Activated T-cell treated with anti-CD3 and anti-CD28 coated beads for 48 hours (primary cell): ENCODE data around the gene COL1A2.

Experiments
- DNase-seq: peaks from one replicate; pipeline ENCODE4 v3.0.0-alpha.2; 2020; ENCODE audit warnings: low read depth

Gene COL1A2

GRCh38 chr7:94394437-94395140, at the start of gene COL1A2:
Gene COL1A2 (plus strand): TSS chr7:94394895. CDS start chr7:94395032, 137 bp downstream.
- DNase-seq = no peak

DNA sequence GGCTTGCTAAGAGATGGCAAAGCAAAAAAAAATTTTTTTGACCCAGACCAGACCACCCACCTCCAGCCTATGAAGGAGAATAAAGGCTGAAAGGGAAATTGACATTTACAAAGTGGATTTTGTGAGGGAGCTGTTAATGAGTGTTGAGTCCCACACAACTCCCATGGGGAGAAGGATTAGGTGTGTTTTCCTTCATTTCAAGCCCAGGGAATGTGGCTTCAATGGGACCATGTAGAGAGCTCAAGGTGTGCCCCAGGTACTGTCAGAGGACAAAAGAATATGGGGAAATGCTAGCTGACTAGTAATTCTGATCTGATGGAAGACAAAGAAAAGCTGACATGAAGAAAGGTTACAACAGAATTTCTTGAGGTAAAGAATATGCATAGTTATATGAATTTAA, 48.8 kb upstream of the COL1A2 start:
- DNase-seq = no peak

DNA sequence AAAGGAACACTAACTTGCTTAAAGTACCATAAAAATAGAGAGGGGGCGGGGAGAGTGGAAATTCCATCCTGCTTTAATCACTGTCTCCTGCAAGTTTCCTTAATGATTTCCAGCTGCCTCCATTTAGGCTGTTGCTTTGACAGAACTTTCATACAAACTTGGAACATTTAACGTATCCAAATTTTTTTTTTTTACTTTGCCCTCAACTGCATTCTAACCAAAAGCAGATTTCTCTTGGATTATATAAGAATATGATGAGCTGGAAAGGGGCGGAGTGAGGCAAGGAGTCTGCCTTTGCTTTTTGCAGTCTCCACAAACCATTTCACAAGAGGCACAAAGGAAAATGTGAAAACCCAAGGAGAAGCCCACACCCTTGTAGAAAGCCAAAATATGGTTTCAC, 46.6 kb upstream of the COL1A2 start:
- no peak for DNase-seq

DNA sequence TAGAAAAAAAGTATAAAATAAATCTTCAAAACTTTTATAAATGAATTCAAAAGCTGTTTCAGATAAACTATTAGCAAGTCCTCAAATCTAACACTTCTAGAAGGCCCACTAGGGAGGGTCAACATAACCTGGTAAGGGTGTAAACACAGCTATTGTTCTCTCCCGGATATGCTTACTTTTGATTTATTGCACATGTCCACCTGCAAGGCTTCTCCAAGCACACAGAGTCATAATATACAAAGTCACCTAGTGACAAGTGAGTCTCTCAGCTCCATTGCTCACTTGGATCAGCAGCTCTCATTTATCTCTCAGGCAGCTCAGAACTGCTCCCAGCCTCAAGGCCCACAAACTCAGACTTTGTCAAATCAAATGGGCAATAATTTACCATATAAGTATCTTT, 44.0 kb upstream of the COL1A2 start:
- no peak for DNase-seq

GRCh38 chr7:94351703-94352102, 43.0 kb upstream of the COL1A2 start:
- DNase-seq = no peak

DNA sequence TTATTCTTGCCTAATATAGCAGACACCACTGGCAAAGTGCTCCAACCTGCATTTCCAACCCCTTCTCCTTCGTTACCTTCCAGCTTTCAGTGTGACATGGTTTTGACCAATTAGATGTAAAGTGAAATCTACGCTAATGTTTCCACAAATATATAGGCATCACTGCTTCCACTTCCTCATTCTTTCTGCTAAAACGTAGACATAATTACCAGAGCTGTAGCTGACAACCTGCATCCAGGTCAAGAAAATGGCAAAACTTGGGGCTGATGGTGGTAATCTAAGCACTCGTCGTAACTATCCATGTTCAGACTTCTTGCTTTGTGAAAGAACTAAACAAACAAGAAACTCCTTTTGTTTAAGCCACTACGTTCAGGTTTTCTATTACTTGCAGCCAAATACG, 41.8 kb upstream of the COL1A2 start:
- no peak for DNase-seq

DNA sequence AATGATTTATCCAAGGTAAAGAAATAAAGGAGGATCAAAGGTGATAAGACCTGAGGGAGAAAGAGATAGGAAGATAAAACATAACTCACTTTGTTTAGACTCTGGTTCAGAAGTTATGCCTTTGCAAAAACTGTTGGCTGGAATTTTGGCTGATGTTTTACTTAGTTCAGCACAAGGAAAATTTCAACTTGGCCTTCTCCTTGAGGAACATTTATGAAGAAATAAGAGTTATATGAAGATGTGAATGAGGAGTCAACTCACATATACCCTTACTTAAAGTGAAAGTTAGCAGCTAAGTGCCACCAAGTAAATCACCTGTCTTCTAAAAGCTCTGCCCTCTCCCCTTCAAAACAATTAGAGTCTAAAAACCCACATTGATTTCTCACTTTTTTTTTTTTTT, 39.7 kb upstream of the COL1A2 start:
- DNase-seq = no peak

- no peak for DNase-seq
Measured at GRCh38 chr7:94355454-94355853, 39.2 kb upstream of the COL1A2 start.

DNA sequence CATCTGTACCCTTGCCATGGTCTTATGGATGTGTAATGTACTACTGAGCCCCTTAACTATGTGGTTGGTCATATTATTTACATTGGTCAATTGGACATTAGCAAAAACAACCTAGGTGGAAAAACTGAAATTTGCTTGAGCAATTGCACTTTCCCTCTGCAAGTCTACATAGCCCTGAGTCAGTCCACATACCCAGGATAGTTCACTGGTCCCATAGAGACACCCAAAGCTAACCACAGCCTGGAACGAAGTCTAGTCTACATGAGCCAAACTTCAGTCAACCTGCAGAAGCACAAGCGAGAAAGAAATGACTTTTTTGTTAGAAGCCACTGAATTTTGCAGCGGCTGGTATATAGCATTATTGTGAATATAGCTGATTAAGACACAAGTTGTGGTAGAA, 37.6 kb upstream of the COL1A2 start:
- DNase-seq = no peak

GRCh38 chr7:94360926-94361325, 33.8 kb upstream of the COL1A2 start:
- DNase-seq = no peak

- DNase-seq = no peak
Measured at GRCh38 chr7:94362276-94362675, 32.4 kb upstream of the COL1A2 start.

GRCh38 chr7:94364816-94365215, 29.9 kb upstream of the COL1A2 start:
- no peak for DNase-seq

- no peak for DNase-seq
Measured at GRCh38 chr7:94366163-94366562, 28.5 kb upstream of the COL1A2 start.

DNA sequence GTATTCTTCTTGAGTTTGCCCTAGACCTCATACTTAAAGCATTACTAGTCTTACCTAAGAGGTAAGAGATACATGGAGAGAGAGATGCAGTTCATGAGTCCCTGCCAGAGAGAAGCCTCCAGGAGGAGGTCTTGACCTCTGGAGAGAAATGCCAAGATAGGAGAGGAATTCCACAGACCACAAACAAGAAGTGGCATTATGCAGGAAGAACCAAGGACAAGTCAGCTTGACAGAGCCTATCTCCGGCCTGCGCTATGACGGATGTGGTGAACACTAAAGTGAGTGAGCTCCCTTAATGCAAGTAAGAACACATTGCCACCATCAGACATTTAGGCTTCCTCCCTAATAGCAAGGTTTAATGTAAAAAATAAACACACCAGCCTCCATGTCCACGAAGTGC, 27.9 kb upstream of the COL1A2 start:
- DNase-seq = no peak

- no peak for DNase-seq
Measured at GRCh38 chr7:94367949-94368348, 26.7 kb upstream of the COL1A2 start.

DNA sequence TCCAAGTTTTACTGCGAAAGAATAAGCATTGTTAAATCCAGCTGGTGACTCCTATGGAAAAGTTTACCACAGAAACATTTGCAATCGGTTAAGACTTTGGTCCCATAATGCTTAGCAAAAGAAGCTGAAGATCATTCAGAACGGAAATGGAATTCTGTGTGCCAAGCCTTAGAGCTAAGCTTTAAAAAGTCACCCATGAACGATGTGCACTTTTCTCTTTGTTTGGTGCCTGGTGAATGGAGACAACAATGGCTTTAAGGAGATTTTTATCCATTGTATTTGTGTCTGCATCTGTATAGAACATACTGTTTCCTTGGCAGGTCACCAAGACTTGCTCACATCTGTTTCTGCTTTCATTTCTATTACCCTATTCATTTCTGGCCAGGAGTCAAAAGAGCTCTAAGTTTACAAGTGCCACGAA, 26.3 kb upstream of the COL1A2 start:
- no peak for DNase-seq

DNA sequence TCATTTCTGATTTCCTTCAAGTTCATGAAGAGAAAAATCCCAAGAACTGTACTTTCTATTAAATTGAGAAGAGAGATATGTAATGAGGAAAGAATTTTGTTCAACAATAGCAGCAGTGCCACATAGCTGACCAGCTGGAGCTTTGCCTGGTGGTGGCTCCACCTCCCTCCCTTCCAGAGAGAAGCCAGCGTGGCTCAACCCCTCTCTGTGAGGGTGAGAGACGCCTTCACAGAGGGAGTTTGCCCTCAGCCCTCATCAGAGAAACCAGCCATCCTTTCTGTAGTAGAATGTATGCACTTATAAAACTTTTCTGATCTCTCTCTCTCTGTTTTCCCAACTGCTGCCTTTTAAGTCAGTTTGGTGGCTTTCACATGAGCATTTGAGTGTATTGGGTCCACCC, 20.5 kb upstream of the COL1A2 start:
- no peak for DNase-seq

- DNase-seq = no peak
Measured at GRCh38 chr7:94374721-94375566, 19.8 kb upstream of the COL1A2 start.

GRCh38 chr7:94375691-94376090, 19.0 kb upstream of the COL1A2 start:
- DNase-seq = no peak

GRCh38 chr7:94376281-94376680, 18.4 kb upstream of the COL1A2 start:
- no peak for DNase-seq

DNA sequence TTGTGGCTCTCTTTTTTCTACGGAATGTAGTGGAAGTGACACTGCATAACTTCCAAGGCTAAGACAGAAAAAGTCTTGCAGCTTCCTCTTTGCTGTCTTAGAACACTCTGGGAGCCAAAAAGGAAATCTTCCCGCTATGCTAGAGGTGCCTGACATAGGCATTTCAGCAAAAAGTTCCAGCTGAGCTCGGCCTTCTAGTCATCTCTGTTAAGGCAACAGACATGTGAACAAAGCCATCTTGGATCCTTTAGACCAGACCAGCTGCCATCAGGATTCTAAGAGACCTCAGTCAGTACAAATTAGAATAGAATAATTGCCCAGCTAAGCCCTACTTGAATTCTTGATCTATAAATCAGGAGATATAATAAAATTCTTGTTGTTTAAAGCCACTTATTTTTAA, 16.3 kb upstream of the COL1A2 start:
- DNase-seq = no peak

DNA sequence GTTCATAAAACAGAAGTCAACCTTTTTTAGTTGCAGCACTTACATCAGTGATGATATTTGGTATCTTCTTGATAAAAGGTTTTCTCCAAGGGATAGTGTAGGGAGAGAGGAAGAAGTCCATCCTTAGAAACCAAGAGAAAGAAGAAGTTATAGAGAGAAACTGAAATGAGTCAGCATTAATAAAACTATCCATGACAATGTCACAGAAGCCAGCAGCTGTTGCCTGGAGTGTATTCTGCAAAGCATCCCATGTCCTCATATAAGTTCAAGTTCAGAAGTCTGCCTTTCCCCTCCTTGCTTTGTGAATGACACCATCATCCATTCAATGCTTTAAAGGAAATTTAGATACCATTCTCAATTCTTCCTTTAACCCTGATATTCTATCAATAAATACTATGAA, 14.4 kb upstream of the COL1A2 start:
- DNase-seq = no peak

- DNase-seq = no peak
Measured at GRCh38 chr7:94382132-94382531, 12.6 kb upstream of the COL1A2 start.

DNA sequence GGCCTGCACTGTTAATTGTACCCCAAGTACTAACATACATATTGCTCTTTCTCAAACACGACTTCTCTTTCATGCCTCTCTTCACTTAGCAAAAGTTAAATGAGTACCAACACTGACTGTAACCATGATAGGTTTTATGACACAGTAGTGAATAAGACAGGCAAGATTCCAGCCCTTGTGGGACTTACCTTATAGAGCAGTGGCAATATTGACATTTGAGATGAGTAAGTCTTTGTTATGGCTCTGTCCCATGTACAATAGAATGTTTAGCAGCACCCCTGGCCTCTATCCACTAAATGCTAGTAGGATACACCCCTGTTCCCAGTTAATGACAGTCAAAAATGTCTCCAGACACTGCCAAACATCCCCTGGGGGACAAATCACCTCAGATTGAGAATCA, 11.9 kb upstream of the COL1A2 start:
- no peak for DNase-seq
